ENCODE data around the gene BTNL9. TPM values are rescaled to one million over a fixed set of nuclear protein-coding genes. Genes with fewer than 3 reads are reported as not detected.
A peak's percentile ranks its signal among the peaks of the same experiment; 100 is the strongest.
"Not testable (repeated sequence)": the region's sequence is repeated elsewhere in the genome, so short reads cannot be mapped to it uniquely, and the experiment has no call there.

BTNL9 gene
- total RNA-seq, 1 donor from 2014 or later: not detected

DNA sequence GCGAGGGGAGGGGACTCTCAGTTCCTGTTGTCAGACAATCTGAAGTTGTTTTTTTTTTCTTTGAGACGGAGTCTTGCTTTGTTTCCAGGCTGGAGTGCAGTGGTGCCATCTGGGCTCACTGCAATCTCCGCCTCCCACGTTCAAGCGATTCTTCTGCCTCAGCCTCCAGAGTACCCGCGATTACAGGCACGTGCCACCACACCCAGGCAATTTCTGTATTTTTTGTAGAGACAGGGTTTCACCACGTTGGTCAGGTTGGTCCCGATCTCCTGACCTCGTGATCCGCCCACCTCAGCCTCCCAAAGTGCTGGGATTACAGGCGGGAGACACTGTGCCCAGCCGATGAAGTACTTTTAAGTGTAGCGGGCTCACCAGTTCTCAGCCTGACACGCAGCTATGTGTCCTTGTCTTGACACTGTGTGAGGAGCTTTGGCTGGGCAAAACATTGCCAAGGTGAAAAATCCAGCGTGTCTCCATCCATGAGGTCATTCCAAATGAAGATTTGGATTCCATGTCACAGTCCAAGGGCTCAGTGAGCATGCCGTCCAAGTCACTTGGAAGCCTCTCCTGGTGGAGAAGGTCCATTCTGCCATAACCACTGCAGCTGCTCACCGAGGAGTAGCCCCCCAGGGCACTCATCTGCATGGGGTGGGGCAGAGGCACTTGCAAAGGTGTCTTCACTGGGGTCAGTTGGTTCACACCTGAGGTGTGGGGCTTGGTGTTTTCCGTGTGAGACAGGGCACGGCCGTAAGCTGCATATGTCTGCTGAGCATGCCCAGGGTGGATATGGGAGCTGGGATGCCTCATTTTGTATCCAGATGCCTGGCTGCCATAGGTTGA lies 58.9 kb downstream of the BTNL9 start:
- Histone ChIP-seq H3K4me3 (ENCODE audit: low read depth, low read length) (no peak overlapping the region), H3K36me3 (ENCODE audit: control insufficient read depth, insufficient read depth, low read length) (no peaks in the 10 kb centered on the region), H3K27me3 (ENCODE audit: control insufficient read depth, insufficient read depth, low read length) (peaks cover 8% of the 10 kb centered on the region)
- TF ChIP-seq, protein P1, sequence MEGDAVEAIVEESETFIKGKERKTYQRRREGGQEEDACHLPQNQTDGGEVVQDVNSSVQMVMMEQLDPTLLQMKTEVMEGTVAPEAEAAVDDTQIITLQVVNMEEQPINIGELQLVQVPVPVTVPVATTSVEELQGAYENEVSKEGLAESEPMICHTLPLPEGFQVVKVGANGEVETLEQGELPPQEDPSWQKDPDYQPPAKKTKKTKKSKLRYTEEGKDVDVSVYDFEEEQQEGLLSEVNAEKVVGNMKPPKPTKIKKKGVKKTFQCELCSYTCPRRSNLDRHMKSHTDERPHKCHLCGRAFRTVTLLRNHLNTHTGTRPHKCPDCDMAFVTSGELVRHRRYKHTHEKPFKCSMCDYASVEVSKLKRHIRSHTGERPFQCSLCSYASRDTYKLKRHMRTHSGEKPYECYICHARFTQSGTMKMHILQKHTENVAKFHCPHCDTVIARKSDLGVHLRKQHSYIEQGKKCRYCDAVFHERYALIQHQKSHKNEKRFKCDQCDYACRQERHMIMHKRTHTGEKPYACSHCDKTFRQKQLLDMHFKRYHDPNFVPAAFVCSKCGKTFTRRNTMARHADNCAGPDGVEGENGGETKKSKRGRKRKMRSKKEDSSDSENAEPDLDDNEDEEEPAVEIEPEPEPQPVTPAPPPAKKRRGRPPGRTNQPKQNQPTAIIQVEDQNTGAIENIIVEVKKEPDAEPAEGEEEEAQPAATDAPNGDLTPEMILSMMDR (IDR thresholded peaks at IDR 0.05; ENCODE audit: insufficient read depth, low read length, severe bottlenecking): no peak
- no peak for FAIRE-seq
- DNase-seq (ENCODE audit: low read depth): no peak

GRCh38 chr5:181099602-181100086 lies 59.6 kb downstream of the BTNL9 start:
- DNase-seq (ENCODE audit: low read depth) (no peak), FAIRE-seq (no peak)
- Histone ChIP-seq H3K4me3 (ENCODE audit: low read depth, low read length) (no peak overlapping the region), H3K36me3 (ENCODE audit: control insufficient read depth, insufficient read depth, low read length) (no peaks in the 10 kb centered on the region), H3K27me3 (ENCODE audit: control insufficient read depth, insufficient read depth, low read length) (peaks cover 8% of the 10 kb centered on the region)
- TF ChIP-seq, protein P1 (IDR thresholded peaks at IDR 0.05; ENCODE audit: insufficient read depth, low read length, severe bottlenecking): no peak

- Histone ChIP-seq H3K36me3 (ENCODE audit: control insufficient read depth, insufficient read depth, low read length) (no peaks in the 10 kb centered on the region), H3K4me3 (ENCODE audit: low read depth, low read length) (no peak overlapping the region), H3K27me3 (ENCODE audit: control insufficient read depth, insufficient read depth, low read length) (peaks cover 8% of the 10 kb centered on the region)
- no peak for FAIRE-seq
- TF ChIP-seq, protein P1 (IDR thresholded peaks at IDR 0.05; ENCODE audit: insufficient read depth, low read length, severe bottlenecking): no peak
- no peak for DNase-seq (ENCODE audit: low read depth)
Observed at GRCh38 chr5:181100121-181100875, 60.2 kb downstream of the BTNL9 start.

DNA sequence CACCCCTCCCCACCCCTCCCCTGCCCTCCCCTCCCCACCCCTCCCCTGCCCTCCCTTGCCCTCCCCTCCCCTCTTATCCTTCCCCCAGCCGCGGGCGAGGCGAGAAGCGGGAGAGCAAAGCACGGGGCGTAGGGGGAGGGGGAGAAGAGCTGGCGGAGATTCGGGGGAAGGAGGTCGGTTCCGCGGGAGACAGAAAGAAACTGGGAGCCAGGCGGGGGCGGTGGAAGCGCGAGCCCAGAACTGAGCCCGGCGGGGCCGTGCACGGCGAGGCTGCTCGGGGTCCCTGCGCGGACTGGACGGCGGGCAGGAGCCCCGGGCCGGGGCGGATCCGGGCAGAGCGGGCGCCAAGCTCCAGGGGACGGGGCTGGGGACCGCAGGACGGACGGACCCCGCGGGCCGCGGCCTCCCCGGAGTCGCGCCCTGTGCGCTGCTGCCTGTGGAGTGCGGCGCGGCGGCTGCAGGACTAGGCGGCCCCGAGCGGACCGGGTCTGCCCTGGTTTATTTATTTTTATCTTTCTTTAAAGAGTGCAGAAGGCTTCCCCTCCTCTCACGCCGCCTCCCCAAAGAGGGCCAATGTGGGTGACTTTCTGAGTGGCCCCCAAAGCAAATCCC lies 61.1 kb downstream of the BTNL9 start:
- FAIRE-seq; H3K36me3 ChIP-seq (ENCODE audit: control insufficient read depth, insufficient read depth, low read length); H3K27me3 ChIP-seq (ENCODE audit: control insufficient read depth, insufficient read depth, low read length); DNase-seq (ENCODE audit: low read depth): not testable (repeated sequence)
- H3K4me3 ChIP-seq (ENCODE audit: low read depth, low read length): peak overlapping the region; percentile 14

- not testable (repeated sequence) for H3K27me3 ChIP-seq (ENCODE audit: control insufficient read depth, insufficient read depth, low read length); H3K36me3 ChIP-seq (ENCODE audit: control insufficient read depth, insufficient read depth, low read length); H3K4me3 ChIP-seq (ENCODE audit: low read depth, low read length); DNase-seq (ENCODE audit: low read depth)
- FAIRE-seq: peak; percentile 96
Observed at GRCh38 chr5:181101930-181102674, 62.0 kb downstream of the BTNL9 start.

- H3K4me3 ChIP-seq (ENCODE audit: low read depth, low read length); H3K36me3 ChIP-seq (ENCODE audit: control insufficient read depth, insufficient read depth, low read length); H3K27me3 ChIP-seq (ENCODE audit: control insufficient read depth, insufficient read depth, low read length); FAIRE-seq; DNase-seq (ENCODE audit: low read depth): not testable (repeated sequence)
Observed at GRCh38 chr5:181104259-181104568, 64.1 kb downstream of the BTNL9 start.

GRCh38 chr5:181104606-181105390 lies 64.7 kb downstream of the BTNL9 start:
- H3K27me3 ChIP-seq (ENCODE audit: control insufficient read depth, insufficient read depth, low read length); H3K4me3 ChIP-seq (ENCODE audit: low read depth, low read length); H3K36me3 ChIP-seq (ENCODE audit: control insufficient read depth, insufficient read depth, low read length); FAIRE-seq; DNase-seq (ENCODE audit: low read depth): not testable (repeated sequence)

Measured in bronchial epithelial cell (primary cell).